Smooth muscle cell (in vitro differentiated cells): Measurements from ENCODE around the gene NUP54. TPM values are rescaled to one million over a fixed set of nuclear protein-coding genes. Genes with fewer than 3 reads are reported as not detected.
A peak's percentile ranks its signal among the peaks of the same experiment; 100 is the strongest.

Source experiments
- DNase-seq: peaks from one replicate; lab custom pipeline; 2025; ENCODE audit not compliant: unreplicated experiment; lab: John Stamatoyannopoulos, UW
- H2AFZ ChIP-seq: fragments of 200-600 bp; sonication (generic); 2 replicates; pipeline ENCODE4 v1.6.0; 2016; ENCODE audit warnings: antibody characterized with exemption, low read depth, mild to moderate bottlenecking
- H3F3A ChIP-seq: fragments of 200-600 bp; sonication (generic); 2 replicates; pipeline ENCODE4 v1.6.0; 2017; ENCODE audit warnings: antibody characterized with exemption, low read depth
- H3K27ac ChIP-seq: fragments of 200-600 bp; sonication (generic); 2 replicates; pipeline ENCODE4 v1.5.1; 2016; ENCODE audit warnings: low read depth, mild to moderate bottlenecking
- H3K27me3 ChIP-seq: fragments of 200-600 bp; sonication (generic); 2 replicates; pipeline ENCODE4 v1.6.1; 2016; ENCODE audit warnings: low read depth, mild to moderate bottlenecking
- H3K36me3 ChIP-seq: fragments of 200-600 bp; sonication (generic); 2 replicates; pipeline ENCODE4 v1.5.1; 2016; ENCODE audit warnings: low read depth
- H3K4me1 ChIP-seq: fragments of 200-600 bp; sonication (generic); 2 replicates; pipeline ENCODE4 v1.5.1; 2016; ENCODE audit warnings: low read depth
- H3K4me2 ChIP-seq: fragments of 200-600 bp; sonication (generic); 2 replicates; pipeline ENCODE4 v1.6.0; 2016; ENCODE audit warnings: mild to moderate bottlenecking
- H3K4me3 ChIP-seq: fragments of 200-600 bp; sonication (generic); 2 replicates; pipeline ENCODE4 v1.5.1; 2016; ENCODE audit warnings: mild to moderate bottlenecking
- H3K79me2 ChIP-seq: fragments of 200-600 bp; sonication (generic); 2 replicates; pipeline ENCODE4 v1.6.0; 2016; ENCODE audit warnings: low read depth, mild to moderate bottlenecking
- H3K9ac ChIP-seq: fragments of 200-600 bp; sonication (generic); 2 replicates; pipeline ENCODE4 v1.6.0; 2016; ENCODE audit warnings: low read depth
- H3K9me3 ChIP-seq: fragments of 200-600 bp; sonication (generic); replicated peaks from 2 replicates; pipeline ENCODE4 v1.5.1; 2016; ENCODE audit warnings: low read depth
- H4K20me1 ChIP-seq: fragments of 200-600 bp; sonication (generic); 2 replicates; pipeline ENCODE4 v1.6.0; 2016; ENCODE audit warnings: low read depth
- CTCF ChIP-seq: fragments of 200-600 bp; sonication (generic); IDR thresholded peaks from 2 replicates; pipeline ENCODE4 v1.5.1; 2017; ENCODE audit warnings: borderline replicate concordance, mild to moderate bottlenecking, antibody characterized with exemption; ENCODE audit not compliant: insufficient read depth, poor library complexity, severe bottlenecking
- WGBS: methylation state at CpG from one replicate; pipeline ENCODE4 v1.1.7; 2016; ENCODE audit warnings: low lambda C conversion rate; 5-methylcytosine and 5-hydroxymethylcytosine counted together
- polyA plus RNA-seq: library from polyadenylated mRNA; unstranded; fragments of >200 nt; fragmentation: Nextera tagmentation; extraction: Ambion mirVana; gene quantifications from 2 replicates; pipeline ENCODE4 v1.2.1, GENCODE V29; 2016
- total RNA-seq: library from RNA; depleted of rRNA; stranded (reverse); fragments of >200 nt; gene quantifications from 2 replicates; pipeline ENCODE4 v1.2.3, GENCODE V29; 2014

NUP54 gene
- total and polyA plus RNA-seq, 2 experiments from 2014 or later = 36.3 to 52.6 TPM

- Histone ChIP-seq H3F3A (no peaks in the 10 kb centered on the region), H3K4me1 (no peaks in the 10 kb centered on the region), H3K79me2 (peaks cover 71% of the 10 kb centered on the region), H3K27ac (no peak overlapping the region), H3K36me3 (peaks cover 6% of the 10 kb centered on the region), H3K4me3 (no peak overlapping the region), H3K4me2 (no peak overlapping the region), H3K9ac (no peak overlapping the region), H3K27me3 (no peaks in the 10 kb centered on the region), H2AFZ (no peak overlapping the region), H4K20me1 (peaks cover 67% of the 10 kb centered on the region), H3K9me3 (no peaks in the 10 kb centered on the region)
- TF ChIP-seq CTCF = no peak
- no peak for DNase-seq
Measured at GRCh38 chr4:76188149-76188548, 40.0 kb upstream of the NUP54 start.

GRCh38 chr4:76187152-76187551 lies 39.0 kb upstream of the NUP54 start:
- H2AFZ ChIP-seq = no peak overlapping the region
- no peaks in the 10 kb centered on the region for H3K27me3 ChIP-seq
- DNase-seq = no peak
- no peaks in the 10 kb centered on the region for H3K4me1 ChIP-seq
- H3F3A ChIP-seq = no peaks in the 10 kb centered on the region
- no peak overlapping the region for H3K9ac ChIP-seq
- no peak for TF ChIP-seq CTCF
- no peak overlapping the region for H3K27ac ChIP-seq
- peaks cover 6% of the 10 kb centered on the region for H3K36me3 ChIP-seq
- no peaks in the 10 kb centered on the region for H3K9me3 ChIP-seq
- H3K4me3 ChIP-seq = no peak overlapping the region
- H3K79me2 ChIP-seq = peaks cover 71% of the 10 kb centered on the region
- no peak overlapping the region for H3K4me2 ChIP-seq
- H4K20me1 ChIP-seq = peaks cover 75% of the 10 kb centered on the region
- 87% methylated on average over 3 of the region's 3 CpGs for WGBS

GRCh38 chr4:76182463-76182862 lies 34.3 kb upstream of the NUP54 start:
- H3K36me3 ChIP-seq = peaks cover 6% of the 10 kb centered on the region
- peaks cover 38% of the 10 kb centered on the region for H3K79me2 ChIP-seq
- H4K20me1 ChIP-seq = peaks cover 64% of the 10 kb centered on the region
- TF ChIP-seq CTCF = no peak
- H2AFZ ChIP-seq = no peak overlapping the region
- H3K9ac ChIP-seq = no peak overlapping the region
- H3K4me2 ChIP-seq = no peak overlapping the region
- H3K9me3 ChIP-seq = no peaks in the 10 kb centered on the region
- no peak overlapping the region for H3K4me3 ChIP-seq
- no peak overlapping the region for H3K27ac ChIP-seq
- no peaks in the 10 kb centered on the region for H3K27me3 ChIP-seq
- no peak for DNase-seq
- H3F3A ChIP-seq = no peaks in the 10 kb centered on the region
- 97% methylated on average over 5 of the region's 5 CpGs for WGBS
- H3K4me1 ChIP-seq = no peaks in the 10 kb centered on the region

GRCh38 chr4:76179398-76180318 lies 31.5 kb upstream of the NUP54 start:
- Histone ChIP-seq H3K79me2 (peaks cover 23% of the 10 kb centered on the region), H3K4me2 (no peak overlapping the region), H2AFZ (no peak overlapping the region)

More at GRCh38 chr4:76179398-76180318, 31.5 kb upstream of the NUP54 start:
- TF ChIP-seq CTCF = peak; percentile 95
- Histone ChIP-seq H3K36me3 (peaks cover 16% of the 10 kb centered on the region), H3K4me3 (no peak overlapping the region), H3F3A (no peaks in the 10 kb centered on the region), H3K27ac (no peak overlapping the region), H3K9ac (no peak overlapping the region), H4K20me1 (peaks cover 39% of the 10 kb centered on the region), H3K27me3 (no peaks in the 10 kb centered on the region), H3K4me1 (no peaks in the 10 kb centered on the region), H3K9me3 (no peaks in the 10 kb centered on the region)
- WGBS = 50% methylated on average over 11 of the region's 11 CpGs
- peak; percentile 33 for DNase-seq
